Tibial nerve (tissue), 4 donors: Measurements from ENCODE around the gene TSFM.

Source experiments
- EP300 ChIP-seq, 2 donors: sonication (generic); formaldehyde crosslinking; IDR thresholded peaks; one replicate each; pipeline ENCODE4 v1.6.1; 2017; ENCODE audit warnings: antibody characterized with exemption in 2 of 2, mild to moderate bottlenecking in 1 of 2
- TF ChIP-seq, protein P1 (sequence below), 5 experiments: fragments of 200-600 bp in 3 of 5; fragments of 450-650 bp in 2 of 5; sonication (generic) in 3 of 5; IDR thresholded peaks; one replicate each; pipeline ENCODE4 v1.5.1; 2016 to 2019; ENCODE audit warnings: antibody characterized with exemption in 5 of 5, mild to moderate bottlenecking in 3 of 5, moderate library complexity in 2 of 5

DNA sequence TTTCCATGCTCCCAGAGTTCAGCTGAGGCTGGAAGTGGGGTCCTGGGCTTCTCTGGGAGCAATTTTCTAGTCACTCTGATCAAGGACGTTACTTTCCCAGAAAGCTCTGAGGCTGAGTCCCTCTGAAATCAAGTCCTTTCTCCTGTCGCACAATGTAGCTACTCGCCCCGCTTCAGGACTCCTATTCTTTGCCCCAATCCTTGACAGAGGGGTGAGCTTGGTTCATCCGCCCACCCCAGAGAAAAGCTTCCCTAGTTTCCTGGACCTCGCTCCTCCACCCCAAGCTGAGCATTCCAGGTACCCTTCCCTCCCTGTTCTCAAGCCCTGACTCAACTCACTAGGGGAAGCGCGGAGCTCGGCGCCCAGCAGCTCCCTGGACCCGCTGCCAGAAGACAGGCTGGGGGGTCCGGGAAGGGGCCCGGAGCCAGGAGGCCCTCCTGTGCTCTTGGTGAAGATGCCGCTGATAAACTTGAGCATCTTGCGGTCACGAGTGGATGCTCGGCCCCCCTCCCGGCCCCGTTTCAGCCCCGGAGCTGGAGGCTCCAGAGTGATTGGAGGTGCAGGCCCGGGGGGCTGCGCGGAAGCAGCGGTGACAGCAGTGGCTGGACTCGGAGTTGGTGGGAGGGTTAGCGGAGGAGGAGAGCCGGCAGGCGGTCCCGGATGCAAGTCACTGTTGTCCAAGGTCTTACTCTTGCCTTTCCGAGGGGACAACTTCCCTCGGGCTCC lies 45.7 kb upstream of the TSFM start:
- TF ChIP-seq, protein P1, sequence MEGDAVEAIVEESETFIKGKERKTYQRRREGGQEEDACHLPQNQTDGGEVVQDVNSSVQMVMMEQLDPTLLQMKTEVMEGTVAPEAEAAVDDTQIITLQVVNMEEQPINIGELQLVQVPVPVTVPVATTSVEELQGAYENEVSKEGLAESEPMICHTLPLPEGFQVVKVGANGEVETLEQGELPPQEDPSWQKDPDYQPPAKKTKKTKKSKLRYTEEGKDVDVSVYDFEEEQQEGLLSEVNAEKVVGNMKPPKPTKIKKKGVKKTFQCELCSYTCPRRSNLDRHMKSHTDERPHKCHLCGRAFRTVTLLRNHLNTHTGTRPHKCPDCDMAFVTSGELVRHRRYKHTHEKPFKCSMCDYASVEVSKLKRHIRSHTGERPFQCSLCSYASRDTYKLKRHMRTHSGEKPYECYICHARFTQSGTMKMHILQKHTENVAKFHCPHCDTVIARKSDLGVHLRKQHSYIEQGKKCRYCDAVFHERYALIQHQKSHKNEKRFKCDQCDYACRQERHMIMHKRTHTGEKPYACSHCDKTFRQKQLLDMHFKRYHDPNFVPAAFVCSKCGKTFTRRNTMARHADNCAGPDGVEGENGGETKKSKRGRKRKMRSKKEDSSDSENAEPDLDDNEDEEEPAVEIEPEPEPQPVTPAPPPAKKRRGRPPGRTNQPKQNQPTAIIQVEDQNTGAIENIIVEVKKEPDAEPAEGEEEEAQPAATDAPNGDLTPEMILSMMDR (IDR thresholded peaks at IDR 0.05): no peak
- no peak for TF ChIP-seq EP300 (IDR thresholded peaks at IDR 0.05)
